ENCODE measurements around the gene HDDC2.

HDDC2 gene

DNA sequence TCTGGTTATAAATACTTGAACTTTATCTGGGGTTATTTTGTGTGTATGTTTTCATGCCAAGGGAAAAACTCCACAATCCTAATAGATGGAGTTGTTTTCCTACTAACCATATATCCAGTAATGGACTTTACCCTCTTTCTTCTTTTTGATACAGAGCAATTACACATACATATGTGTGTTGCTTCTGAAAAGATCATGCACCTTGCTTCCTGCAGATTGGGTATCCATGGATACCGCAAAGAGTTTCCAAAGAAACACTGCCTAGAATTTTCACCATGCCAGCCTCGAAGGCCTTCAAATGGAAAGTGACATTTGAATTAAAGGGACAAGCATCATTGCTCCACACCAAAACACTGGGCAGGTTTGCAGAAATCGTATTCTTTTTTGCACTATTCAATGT lies 26.8 kb downstream of the HDDC2 start:
- H3K4me3 ChIP-seq (ENCODE audit: low read length): no peak overlapping the region
- DNase-seq (ENCODE audit: low read depth, low spot score): no peak

DNA sequence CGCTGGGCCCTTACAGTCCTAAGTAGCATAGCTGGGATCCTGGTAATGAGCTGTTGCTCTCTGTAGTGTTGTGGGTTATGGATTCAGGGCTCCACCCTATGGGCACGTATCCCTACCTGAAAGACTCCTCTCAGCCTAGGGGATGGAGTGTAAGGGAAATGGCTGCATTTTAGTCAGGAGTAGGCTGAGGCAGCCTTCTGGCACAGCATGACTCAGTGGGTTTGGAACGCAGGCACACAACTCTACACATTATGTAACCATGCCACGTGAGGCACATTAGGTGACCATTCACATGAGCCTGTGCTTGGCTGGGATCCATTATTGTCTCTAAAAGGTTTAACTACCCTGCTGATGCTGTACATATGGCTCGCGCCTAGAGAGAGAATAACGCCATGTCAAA lies 27.8 kb downstream of the HDDC2 start:
- no peak for DNase-seq (ENCODE audit: low read depth, low spot score)
- H3K4me3 ChIP-seq (ENCODE audit: low read length): no peak overlapping the region

DNA sequence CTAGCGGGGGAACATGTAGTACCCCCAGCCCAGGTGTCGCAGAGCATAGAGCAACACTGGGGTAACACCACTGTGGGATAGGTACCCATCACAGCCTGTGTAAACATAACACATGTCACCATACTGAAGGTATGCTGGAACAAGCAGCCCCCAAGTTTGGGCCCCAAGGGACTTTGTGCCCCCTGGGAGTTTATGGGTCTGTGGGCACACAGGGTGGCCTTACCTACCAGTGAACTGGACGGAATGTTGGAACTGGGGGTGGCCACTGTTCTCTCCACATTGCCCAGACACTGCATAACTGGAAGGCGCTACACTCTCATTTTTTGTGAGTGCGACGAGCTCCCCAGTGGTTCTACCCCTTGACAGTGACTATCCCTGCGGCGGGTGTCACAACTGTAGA lies 28.5 kb downstream of the HDDC2 start:
- DNase-seq (ENCODE audit: low read depth, low spot score): no peak
- no peak overlapping the region for H3K4me3 ChIP-seq (ENCODE audit: low read length)

DNA sequence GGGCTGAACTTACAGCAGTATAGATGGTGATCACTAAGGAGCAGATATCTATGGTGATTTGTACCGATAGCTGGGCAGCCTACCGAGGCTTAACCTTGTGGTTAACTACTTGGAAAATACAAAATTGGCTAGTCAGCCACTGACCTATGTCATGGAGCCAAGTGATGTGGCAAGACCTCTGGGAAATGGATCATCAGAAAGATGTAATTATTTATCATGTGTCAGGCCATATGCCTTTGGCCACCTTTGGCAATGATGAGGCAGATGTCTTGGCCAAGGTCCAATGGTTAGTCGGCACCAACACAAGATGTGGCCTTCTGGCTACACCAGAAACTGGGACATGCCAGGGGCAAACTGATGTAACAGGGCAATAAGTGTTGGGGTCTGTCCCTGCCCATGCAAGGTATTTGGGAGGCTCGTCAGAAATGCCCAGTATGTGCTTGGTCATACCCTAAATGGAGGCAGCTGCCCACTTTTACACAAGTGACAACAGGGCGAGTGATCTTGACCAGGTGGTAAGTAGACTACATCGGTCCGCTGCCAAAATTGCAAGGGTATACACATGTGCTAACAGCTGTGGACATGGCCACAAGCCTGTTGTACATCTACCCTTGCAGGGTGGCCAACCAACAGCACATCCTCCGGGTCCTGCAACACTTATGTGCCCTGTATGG lies 30.1 kb downstream of the HDDC2 start:
- no peak for DNase-seq (ENCODE audit: low read depth, low spot score)

DNA sequence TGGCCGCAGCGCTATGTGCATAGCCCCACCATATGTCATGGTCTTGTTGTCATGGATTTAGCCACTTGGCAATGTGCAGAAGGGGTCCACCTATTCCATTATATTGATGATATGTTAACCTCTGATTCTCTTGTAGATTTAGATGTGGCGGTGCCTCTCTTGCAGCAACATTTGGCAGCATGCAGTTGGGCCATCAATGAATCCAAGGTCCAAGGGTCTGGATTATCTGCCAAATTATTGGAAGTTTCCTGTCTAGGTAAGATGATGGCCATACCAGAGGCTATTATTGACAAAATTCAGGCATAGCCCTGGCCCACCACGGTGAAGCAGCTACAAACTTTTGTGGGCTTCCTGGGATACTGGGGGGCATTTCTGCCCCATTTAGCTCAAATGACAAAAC lies 31.4 kb downstream of the HDDC2 start:
- no peak overlapping the region for H3K4me3 ChIP-seq (ENCODE audit: low read length)
- no peak for DNase-seq (ENCODE audit: low read depth, low spot score)

More for the DNA sequence above, 30.1 kb downstream of the HDDC2 start:
- H3K4me3 ChIP-seq (ENCODE audit: low read length): no peak overlapping the region

DNA sequence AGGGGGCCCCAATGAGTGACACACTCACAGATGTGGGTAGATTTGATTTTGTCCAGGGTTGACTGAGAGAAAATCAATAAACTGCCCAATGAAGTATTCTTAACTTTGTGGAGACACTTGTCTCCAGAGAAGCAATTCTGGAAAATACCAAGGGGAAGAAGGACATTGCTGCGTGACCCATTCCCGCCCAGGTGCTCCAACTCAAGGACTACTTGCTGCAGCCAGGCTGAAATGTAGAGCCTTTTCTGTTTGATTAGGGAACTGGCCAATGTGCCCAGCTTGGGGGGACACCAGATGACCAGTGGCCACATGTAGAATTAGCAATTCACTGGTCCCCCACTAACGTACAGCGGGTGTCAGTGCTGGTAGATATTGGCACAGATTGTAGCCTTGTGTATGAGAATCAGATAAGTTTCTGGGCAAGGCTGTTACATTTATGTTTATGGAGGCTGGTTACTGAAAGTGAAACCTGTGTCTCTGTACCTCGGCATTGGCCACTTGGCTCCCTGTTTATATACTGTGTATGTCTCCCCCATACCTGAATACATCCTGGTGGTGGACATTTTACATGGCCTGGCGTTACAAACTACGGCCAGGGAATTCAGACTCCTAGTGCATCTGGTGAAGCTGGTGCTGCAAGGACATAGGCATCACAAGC lies 32.3 kb downstream of the HDDC2 start:
- DNase-seq (ENCODE audit: low read depth, low spot score): no peak
- no peak overlapping the region for H3K4me3 ChIP-seq (ENCODE audit: low read length)

DNA sequence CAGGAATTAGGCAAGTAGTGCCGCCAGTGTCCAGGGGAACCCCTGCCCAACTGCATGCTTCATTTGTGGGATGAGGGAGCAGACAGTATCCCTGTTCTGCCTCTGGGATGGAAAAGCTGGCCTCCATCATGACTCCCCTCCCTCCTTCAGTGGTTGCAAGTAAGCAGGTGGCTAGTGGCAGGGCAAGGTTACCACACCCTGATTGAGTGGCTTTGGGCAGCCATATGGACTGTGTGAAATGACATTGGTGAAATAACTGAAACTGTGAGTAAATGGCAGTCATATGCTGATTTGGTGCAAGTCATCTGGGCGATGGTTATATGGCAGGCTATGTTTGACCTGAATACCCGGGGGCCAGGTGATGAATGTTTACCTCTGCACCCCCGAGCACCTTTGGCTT lies 33.0 kb downstream of the HDDC2 start:
- H3K4me3 ChIP-seq (ENCODE audit: low read length): no peak overlapping the region
- no peak for DNase-seq (ENCODE audit: low read depth, low spot score)

DNA sequence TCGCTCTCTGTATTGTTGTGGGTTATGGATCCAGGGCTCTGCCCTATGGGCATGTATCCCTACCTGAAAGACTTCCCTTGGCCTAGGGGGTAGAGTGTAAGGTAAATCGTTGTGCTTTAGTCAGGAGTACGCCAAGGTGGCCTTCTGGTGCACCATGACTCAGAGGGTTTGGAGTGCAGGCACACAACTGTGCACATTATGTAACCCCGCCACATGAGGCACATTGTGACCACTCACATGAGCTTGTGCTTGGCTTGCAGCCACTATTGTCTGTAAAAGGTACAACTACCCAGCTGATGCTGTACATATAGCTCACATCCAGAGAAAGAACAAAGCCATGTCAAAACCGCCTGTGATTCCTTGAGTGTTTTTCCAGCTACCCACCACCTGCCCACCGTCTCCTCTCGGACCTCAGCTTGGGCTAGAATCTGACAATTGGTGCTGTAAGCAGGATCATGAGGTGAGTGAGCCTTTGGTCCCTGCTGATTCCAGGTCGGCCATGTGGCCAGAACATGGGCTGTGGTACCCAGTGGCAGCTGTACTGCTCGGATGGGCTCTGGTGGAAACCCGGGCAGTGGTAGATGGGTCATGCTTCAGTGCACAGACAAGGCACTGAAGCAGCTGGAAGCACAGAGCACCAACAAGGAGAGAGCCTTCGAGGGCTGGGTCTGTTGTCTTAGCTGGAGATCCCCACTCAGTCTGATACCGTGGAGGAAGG lies 33.8 kb downstream of the HDDC2 start:
- no peak overlapping the region for H3K4me3 ChIP-seq (ENCODE audit: low read length)
- no peak for DNase-seq (ENCODE audit: low read depth, low spot score)

DNA sequence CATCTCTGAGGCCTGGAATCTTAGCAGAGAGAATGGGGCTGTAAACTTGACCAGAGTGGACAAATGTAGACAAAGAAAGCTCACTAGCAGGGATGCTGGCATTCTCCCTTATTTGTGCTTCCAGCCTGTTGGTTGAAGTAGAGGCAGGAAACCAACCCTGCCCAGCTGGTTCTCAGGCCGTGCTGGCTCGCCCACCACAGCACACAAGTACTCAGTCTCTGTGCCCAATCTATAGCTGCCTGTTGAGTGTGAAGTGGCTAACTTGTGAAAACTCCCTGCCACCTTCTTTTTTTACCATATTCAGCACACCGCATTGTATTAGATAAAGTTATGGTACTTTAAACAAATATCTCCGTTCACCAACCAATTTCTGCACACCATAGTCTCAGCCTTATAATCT lies 37.3 kb downstream of the HDDC2 start:
- no peak for DNase-seq (ENCODE audit: low read depth, low spot score)
- no peak overlapping the region for H3K4me3 ChIP-seq (ENCODE audit: low read length)

DNA sequence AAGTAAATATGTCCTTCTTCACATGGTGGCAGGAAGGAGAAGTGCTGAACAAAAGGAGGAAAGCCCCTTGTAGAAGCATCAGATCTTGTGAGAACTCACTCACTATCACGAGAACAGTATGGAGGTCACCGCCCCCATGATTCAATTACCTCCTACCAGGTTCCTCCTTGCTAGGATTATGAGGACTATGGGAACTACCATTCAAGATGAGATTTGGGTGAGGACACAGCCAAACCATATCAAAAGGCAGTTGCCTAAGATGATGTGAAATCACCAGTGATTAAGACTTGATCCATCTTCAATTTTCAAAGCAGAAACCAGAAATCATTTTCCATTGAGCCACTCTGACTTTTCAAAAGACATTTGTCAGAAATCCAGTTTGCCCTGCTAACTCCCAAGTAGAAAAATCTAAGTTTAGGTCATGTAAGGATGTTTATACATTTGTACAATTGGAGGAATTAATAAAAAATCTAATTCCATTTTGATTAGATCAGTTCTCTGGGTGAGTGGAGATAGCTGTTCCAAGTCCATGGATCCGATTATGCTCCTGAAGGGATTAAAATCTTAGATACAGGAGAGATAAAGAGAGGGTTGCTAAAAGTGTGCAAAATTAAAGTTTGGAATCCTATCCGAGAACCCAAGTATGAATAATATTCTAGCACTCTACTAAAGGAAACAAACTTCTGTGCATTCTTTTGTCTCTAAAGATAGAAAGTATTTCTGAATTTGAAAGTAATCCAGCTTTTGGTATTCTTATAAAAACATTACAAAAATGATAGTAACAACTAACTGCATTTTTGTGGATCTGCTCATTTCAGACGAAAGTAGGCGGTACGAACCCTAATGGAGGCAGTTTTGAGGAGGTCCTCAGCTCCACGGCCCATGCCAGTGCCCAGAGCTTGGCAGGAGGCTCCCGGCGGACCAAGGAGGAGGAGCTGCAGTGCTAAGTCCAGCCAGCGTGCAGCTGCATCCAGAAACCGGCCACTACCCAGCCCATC lies 39.5 kb downstream of the HDDC2 start:
- no peak for DNase-seq (ENCODE audit: low read depth, low spot score)
- H3K4me3 ChIP-seq (ENCODE audit: low read length): no peak overlapping the region

DNA sequence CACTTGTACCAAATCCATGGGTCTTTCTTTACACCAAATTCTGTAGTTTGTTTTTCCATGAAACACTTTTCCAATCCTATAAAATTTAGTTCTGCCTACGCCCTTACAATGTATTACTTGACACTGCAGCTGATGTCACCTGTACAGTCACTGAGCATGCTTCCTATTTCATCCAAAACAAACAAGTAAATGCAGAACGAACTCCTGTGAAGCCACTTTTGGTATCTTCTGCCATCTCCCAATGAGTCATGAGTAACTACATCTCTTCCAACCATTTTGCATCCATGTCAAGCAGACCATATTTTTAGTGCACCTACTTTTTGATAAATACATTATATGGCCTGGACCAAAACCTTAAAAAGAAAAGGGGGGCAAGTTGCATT lies 42.4 kb downstream of the HDDC2 start:
- H3K4me3 ChIP-seq (ENCODE audit: low read length): no peak overlapping the region
- DNase-seq (ENCODE audit: low read depth, low spot score): no peak

DNA sequence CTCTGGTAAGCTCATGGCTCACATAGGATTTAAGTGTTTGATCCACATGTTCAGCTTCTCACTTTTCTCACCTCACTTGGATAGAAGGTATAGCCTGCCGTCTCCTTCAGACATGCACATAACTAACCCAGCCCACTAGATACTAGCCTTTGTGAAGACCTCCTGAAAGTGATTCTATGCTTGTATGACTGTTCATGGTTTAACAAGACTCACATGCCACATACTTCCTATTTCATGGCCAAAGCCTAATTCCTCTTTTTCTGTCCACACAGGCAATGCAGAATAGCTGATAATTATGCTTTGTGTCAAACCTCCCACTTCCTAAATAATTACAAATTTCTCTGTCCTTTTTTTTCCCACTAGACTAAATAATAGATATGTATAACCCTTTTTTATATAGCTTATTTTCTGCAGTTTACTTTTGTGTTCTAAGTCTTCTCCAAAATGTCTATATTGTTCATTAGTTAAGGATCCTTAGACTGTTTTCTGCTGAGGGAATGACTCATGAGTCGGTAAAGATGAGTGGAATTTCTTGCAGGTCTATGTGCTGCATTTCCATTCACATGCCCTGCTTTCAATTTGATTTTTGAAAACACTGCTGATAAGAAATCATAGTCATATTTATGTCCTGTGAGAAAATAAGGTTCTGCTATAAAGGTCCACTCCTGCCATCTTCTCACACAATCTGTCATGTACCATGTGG lies 43.0 kb downstream of the HDDC2 start:
- no peak for DNase-seq (ENCODE audit: low read depth, low spot score)
- H3K4me3 ChIP-seq (ENCODE audit: low read length): no peak overlapping the region

DNA sequence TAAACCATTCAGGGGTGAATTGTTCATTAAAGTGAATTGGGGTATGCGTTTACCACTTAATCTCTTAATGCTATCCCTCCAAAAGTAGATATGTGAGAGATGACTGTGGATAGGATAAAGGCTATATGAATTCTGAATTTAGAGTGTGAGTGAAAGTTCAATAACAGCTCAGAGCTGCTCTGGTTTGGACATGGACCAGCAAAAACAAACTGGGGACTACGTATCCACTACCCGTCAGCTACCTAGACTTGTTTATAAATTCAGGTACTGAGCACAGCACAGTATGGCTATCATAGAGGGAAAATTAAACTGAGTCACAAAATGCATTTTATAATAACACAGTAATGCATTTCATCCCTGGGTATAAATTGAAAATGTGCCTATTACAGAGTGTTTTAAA lies 44.4 kb downstream of the HDDC2 start:
- no peak overlapping the region for H3K4me3 ChIP-seq (ENCODE audit: low read length)
- no peak for DNase-seq (ENCODE audit: low read depth, low spot score)

DNA sequence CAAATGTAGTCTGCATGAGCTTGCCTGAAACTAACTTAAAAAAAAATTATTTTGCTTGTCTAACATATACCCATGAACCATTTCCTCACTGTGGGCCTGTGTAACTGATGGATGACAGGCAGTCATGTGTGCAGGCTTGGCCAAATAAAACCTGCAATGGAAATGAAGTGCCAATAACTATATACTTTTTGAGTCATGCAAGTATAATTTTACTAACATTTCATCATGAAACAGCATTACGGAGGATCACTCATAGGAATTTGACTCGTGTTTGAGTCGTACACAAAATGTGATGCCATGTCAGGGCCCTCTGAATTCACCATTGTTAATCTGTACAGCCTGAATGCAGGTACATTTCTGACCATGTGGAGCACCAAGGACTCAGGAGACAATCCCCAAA lies 46.6 kb downstream of the HDDC2 start:
- H3K4me3 ChIP-seq (ENCODE audit: low read length): no peak overlapping the region
- no peak for DNase-seq (ENCODE audit: low read depth, low spot score)

DNA sequence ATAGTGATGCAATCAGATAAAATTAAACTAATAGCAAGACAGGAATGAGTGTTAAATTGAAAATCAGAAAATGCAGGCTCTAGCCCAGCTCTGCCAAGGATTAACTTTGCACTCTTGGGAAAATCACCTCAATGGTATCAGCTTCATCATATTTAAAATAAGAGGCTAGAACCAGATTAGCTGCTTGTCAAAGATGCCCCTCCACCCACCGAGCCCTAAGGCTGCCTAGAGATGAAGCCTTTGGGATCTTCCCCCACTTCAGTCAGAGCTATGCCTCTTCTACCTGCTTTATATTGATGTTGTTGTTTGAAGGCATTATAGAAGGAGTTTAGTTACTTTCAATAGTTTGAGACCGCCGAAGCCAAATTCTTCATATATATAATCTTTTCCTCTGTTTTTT lies 47.4 kb downstream of the HDDC2 start:
- H3K4me3 ChIP-seq (ENCODE audit: low read length): no peak overlapping the region
- no peak for DNase-seq (ENCODE audit: low read depth, low spot score)

DNA sequence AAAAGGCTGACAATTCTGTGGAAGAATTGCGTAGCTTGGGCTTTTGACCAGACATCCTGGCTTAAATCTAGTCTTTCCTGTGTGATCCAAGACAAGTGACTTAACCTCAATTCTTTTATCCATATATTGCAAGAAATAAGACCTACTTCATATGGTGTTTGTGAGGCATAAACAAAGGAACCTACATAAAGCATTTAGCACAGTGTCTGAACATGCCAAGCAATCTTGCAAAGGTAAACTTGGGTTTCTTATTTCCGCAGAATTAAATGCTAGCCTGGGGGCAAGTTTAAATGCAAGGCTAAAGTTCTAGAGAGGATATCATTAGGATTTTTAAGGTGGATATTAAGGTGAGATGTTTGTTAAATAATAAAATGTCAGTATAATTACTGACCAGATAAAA lies 47.9 kb downstream of the HDDC2 start:
- no peak for DNase-seq (ENCODE audit: low read depth, low spot score)
- H3K4me3 ChIP-seq (ENCODE audit: low read length): no peak overlapping the region

DNA sequence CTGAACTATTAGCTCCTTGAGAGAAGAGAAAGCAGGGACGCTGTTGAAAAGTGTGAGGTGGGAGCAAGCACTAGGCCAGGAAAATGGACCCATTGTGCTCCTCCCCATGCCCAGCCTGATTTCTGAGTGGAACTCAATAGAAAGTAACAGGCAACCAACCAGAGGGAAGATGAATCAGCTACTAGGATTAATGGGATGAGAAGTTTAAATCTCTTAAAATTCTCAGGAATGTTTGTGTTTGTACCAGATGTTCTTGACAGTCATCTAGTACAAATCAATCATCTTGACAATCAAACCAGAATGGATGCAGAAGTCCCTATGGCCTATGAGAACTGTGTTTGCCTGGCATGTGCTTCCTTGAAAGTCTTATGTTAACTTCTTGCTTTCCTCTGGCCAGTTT lies 48.9 kb downstream of the HDDC2 start:
- no peak for DNase-seq (ENCODE audit: low read depth, low spot score)
- H3K4me3 ChIP-seq (ENCODE audit: low read length): no peak overlapping the region

DNA sequence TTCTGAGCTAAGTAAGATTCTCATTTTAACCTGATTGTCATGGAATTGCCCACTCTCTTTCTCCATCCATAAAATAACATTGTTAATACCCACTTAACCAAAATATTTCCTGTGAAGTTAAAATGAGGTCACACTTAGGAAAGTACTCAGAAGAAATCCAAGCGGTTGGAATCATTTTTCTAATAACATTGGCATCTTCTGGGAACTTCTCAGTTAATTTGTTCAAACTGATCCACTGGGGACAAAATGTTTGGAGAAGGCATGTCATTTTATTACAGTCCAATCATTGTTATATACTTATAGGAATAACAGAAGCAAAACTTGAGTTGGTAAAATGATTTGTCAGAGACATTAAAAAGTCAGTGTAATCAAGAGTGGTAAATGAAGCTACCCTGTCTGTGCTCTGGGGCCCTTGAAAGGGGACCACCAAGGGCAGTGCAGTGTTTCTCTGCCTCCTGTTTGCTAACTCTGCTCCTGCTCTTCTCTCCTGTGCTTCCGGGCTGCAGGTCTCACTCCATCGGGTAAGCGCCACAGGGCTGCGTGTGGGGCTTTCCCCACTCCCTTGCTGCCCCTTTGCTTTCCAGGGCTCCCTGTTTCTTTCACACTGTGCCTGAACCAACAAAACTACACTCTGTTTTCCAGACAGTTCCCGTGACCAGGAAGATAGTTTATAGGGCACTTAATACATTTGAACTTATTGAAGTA lies 50.1 kb downstream of the HDDC2 start:
- no peak for DNase-seq (ENCODE audit: low read depth, low spot score)

More for the DNA sequence above, 50.1 kb downstream of the HDDC2 start:
- H3K4me3 ChIP-seq (ENCODE audit: low read length): no peak overlapping the region

Measured in Jurkat, Clone E6-1 (cell line).